C4-2B (cell line): ENCODE data around the gene UBL4B.

ENCODE experiments used
- ZFX ChIP-seq: fragments of 450-650 bp; IDR thresholded peaks from 2 replicates; pipeline ENCODE4 v1.6.1; 2017
- TF ChIP-seq, protein P1 (sequence below): fragments of 450-650 bp; conservative IDR thresholded peaks from 2 replicates; pipeline ENCODE4 v1.5.1; 2017; ENCODE audit warnings: mild to moderate bottlenecking

DNA sequence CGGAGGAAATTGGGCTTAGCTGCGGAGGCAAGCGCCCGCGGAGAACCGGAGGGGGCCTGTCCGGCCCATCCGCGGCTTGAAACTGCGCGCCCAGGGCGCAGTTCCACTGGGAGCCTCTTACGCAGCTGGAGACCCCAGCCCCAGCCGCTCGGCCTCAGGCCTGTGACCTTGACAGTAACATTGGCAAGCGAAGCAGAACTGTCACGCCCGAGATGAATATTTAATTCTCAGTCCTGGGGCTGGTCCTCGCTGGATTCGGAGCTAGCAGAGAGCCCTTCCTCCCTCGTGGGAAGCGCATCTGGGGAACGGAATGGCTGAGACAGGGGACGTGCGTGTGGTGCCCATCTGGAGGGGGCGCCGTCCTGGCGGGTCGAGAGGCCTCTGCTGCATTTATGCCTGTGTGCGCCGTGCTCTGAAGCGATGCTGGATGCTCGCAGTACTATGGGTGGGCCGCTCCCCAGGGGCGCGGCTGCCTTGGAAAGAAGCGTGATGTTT is 39.0 kb downstream of the UBL4B start:
- TF ChIP-seq, protein P1, sequence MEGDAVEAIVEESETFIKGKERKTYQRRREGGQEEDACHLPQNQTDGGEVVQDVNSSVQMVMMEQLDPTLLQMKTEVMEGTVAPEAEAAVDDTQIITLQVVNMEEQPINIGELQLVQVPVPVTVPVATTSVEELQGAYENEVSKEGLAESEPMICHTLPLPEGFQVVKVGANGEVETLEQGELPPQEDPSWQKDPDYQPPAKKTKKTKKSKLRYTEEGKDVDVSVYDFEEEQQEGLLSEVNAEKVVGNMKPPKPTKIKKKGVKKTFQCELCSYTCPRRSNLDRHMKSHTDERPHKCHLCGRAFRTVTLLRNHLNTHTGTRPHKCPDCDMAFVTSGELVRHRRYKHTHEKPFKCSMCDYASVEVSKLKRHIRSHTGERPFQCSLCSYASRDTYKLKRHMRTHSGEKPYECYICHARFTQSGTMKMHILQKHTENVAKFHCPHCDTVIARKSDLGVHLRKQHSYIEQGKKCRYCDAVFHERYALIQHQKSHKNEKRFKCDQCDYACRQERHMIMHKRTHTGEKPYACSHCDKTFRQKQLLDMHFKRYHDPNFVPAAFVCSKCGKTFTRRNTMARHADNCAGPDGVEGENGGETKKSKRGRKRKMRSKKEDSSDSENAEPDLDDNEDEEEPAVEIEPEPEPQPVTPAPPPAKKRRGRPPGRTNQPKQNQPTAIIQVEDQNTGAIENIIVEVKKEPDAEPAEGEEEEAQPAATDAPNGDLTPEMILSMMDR: no peak
- no peak for TF ChIP-seq ZFX
